Small intestine (tissue), 7 donors: ENCODE data around the gene METTL8. TPM values are rescaled to one million over a fixed set of nuclear protein-coding genes. Genes with fewer than 3 reads are reported as not detected.

ENCODE experiments used
- DNase-seq, 2 donors: peaks; one replicate each; pipeline versions ENCODE4 v3.0.0 to v3.0.0-alpha.2; 2013
- FAIRE-seq: peaks from 2 replicates; lab custom pipeline; 2012; peaks lifted over from hg19 to GRCh38; lab: Jason Lieb, UNC
- H3K27ac ChIP-seq, 3 donors: one replicate each; pipeline ENCODE4 v1.5.1; 2013; ENCODE audit warnings: low read length in 2 of 3, mild to moderate bottlenecking in 2 of 3, control low read depth in 1 of 3, inconsistent platforms in 1 of 3, low read depth in 1 of 3, moderate library complexity in 1 of 3
- H3K27me3 ChIP-seq, 3 donors: one replicate each; pipeline ENCODE4 v1.6.1; 2013; ENCODE audit warnings: low read length in 3 of 3, inconsistent platforms in 1 of 3; ENCODE audit not compliant: control insufficient read depth in 3 of 3, insufficient read depth in 3 of 3
- H3K36me3 ChIP-seq, 3 donors: one replicate each; pipeline ENCODE4 v1.6.1; 2013; ENCODE audit warnings: low read length in 3 of 3, inconsistent platforms in 1 of 3, low read depth in 1 of 3, mild to moderate bottlenecking in 1 of 3, moderate library complexity in 1 of 3; ENCODE audit not compliant: control insufficient read depth in 3 of 3, insufficient read depth in 2 of 3
- H3K4me1 ChIP-seq, 3 donors: one replicate each; pipeline ENCODE4 v1.6.1; 2013; ENCODE audit warnings: low read length in 2 of 3, inconsistent platforms in 1 of 3, low read depth in 1 of 3, mild to moderate bottlenecking in 1 of 3, moderate library complexity in 1 of 3; ENCODE audit not compliant: control insufficient read depth in 3 of 3, insufficient read depth in 2 of 3
- H3K4me3 ChIP-seq, 3 donors: one replicate each; pipeline ENCODE4 v1.5.1; 2013; ENCODE audit warnings: low read length in 3 of 3, control low read depth in 1 of 3, inconsistent platforms in 1 of 3, low read depth in 1 of 3, mild to moderate bottlenecking in 1 of 3, moderate library complexity in 1 of 3
- H3K9me3 ChIP-seq, 2 donors: one replicate each; pipeline ENCODE4 v1.6.1; 2013; ENCODE audit warnings: low read depth in 1 of 2, low read length in 1 of 2; ENCODE audit not compliant: control insufficient read depth in 2 of 2, insufficient read depth in 1 of 2
- WGBS, 3 donors: extraction: QIAGEN DNeasy Blood & Tissue Kit; methylation state at CpG; one replicate each; pipeline ENCODE4 v1.1.7; 2013; 5-methylcytosine and 5-hydroxymethylcytosine counted together
- polyA plus RNA-seq, 4 donors: library from polyadenylated mRNA; stranded (reverse) in 3 of 4; unstranded in 1 of 4; fragments of 200-250 nt in 3 of 4; fragments of 120-200 nt in 1 of 4; gene quantifications; one replicate each; pipeline versions ENCODE4 v1.2.1 to v1.2.3, GENCODE V29; 2013
- donor health status: healthy with polysubstance abuse.
- donor health status: control.
- donor health status: control.
- donor health status: Bipolar disorder and iron deficiency.
- donor health status: healthy.

METTL8 gene
- polyA plus RNA-seq, 4 donors = 2.2 to 14.5 (median 7.4) TPM

DNA sequence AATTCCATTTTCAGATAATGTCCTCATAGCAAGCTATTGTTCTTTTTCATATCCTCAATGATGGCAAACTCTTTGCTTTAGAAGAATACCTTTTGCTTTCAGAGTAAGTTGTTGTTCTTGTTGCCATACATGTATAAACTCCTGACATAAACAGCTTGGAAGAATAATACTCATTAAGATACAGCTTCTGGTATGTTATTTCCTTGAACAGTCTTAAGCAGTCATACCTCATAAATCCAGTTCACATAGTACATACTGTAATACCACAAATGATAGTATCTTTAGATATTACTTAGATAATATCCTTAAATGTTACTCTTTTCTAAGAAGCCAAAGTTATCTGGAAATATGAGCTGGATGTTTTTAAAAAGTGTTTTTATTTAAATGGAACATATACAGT is 23.2 kb downstream of the METTL8 start:
- no peak for FAIRE-seq
- Histone ChIP-seq H3K27ac (no peak overlapping the region), H3K4me1 (peaks cover 0 to under 1% (median 0%) of the 10 kb centered on the region in 3 donors), H3K9me3 (no peaks in the 10 kb centered on the region), H3K27me3 (no peaks in the 10 kb centered on the region), H3K36me3 (no peaks in the 10 kb centered on the region), H3K4me3 (no peak overlapping the region)
- DNase-seq = no peak

DNA sequence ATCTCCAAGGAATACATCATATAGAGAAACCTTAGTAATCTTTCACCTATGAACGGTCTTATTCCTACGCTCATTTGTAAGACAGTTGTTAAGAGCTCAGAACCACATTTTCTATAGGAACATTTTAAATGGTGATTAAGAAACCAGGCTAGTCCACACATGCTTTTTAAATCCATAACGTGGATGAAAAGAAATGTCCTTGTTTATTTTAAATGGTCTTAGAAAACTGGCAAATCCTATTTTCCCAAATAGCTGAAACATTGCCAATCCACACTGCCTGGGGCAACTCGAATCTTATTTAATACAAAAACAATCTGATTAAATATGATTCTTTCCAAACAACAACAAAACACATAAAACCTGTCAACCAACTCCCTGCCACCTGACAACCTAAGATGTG is 23.7 kb downstream of the METTL8 start:
- Histone ChIP-seq H3K36me3 (no peaks in the 10 kb centered on the region), H3K27ac (no peak overlapping the region), H3K4me3 (no peak overlapping the region), H3K27me3 (no peaks in the 10 kb centered on the region), H3K9me3 (no peaks in the 10 kb centered on the region), H3K4me1 (no peaks in the 10 kb centered on the region)
- DNase-seq (no peak), FAIRE-seq (no peak)
- 79 to 88% (median 85%) methylated on average over 4 of the region's 4 CpGs for WGBS, 3 donors

DNA sequence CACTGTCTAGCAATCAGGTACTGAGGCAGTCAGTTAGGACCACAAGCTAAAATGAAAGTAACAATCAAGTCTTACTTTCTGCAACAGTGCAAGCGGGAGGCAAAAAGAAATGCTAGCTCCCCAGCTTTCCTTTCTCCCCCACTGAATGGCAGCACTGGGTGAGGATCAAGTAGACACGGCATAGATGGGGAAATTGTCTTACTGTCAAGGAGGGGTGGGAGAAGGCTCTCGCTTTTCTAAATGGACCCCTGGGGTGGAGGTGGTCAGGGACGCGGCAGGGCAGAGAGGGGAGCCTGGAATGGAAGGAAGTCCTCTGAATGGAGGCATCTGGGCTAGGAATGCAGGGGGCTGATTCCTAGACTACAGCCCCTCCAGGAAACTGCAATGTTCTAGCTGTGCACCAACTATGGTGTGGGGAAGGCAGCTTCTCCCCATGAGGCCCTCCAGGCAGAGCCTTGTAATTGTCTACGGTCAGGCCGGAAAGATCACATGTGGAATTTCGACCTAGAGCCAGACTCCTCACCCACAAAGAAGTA is 24.3 kb downstream of the METTL8 start:
- Histone ChIP-seq H3K36me3 (no peaks in the 10 kb centered on the region), H3K9me3 (no peaks in the 10 kb centered on the region), H3K4me3 (no peak overlapping the region), H3K27ac (no peak overlapping the region), H3K4me1 (no peaks in the 10 kb centered on the region), H3K27me3 (no peaks in the 10 kb centered on the region)
- 76 to 93% (median 90%) methylated on average over 8 of the region's 8 CpGs for WGBS, 3 donors
- DNase-seq (peak in 1 of 2 donors; percentile 2), FAIRE-seq (no peak)

DNA sequence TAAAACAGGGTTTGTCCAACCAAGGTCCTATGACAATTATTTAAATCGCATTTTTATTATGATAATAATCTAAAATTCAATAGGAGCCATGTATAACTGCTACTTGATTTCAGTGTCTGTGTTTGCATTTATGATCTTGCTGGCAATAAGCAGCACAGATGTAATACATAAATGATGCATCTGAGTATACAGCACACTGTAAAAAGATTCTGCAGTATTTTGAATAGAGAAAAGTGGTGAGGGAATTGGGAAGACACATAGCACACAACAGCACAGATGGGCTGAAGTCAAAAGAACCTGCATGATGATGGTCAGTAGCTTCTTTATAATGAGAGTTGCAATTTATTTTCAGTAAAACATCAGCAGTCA is 26.1 kb downstream of the METTL8 start:
- H3K4me3 ChIP-seq = no peak overlapping the region
- DNase-seq (no peak), FAIRE-seq (no peak)
- no peaks in the 10 kb centered on the region for H3K36me3 ChIP-seq
- no peaks in the 10 kb centered on the region for H3K27me3 ChIP-seq
- no peak overlapping the region for H3K27ac ChIP-seq
- H3K4me1 ChIP-seq = no peaks in the 10 kb centered on the region
- no peaks in the 10 kb centered on the region for H3K9me3 ChIP-seq
- WGBS, 3 donors = 84 to 99% (median 98%) methylated on average over 1 of the region's 1 CpG

DNA sequence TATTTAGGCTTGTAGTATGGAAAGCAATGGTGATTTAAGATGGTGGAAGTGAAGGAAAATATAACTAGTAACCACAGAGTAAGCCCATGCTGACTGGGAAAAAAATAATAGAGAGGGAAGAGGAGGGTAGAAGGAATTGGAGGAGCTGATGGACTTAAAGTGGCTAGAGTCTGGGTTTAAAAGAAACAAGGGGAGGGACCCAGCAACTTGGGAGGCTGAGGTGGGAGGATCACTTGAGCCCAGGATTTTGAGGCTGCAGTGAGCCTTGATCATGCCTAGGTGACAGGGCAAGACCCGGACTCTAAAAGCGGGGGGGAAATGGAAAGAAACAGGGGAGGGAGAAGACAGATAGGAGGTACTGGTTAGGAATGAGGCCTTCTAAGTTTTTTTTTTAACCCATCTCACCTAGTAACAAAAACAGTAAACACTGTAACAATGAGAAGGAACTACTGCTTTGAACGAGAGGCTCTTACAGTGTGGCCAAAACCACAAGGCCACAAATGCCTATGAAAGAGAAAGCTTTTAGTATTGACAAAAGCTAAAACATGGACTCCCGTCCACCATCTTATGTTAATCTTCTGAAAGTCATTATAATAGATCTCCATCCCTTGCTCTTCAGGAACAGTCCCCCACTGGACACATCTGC is 26.6 kb downstream of the METTL8 start:
- no peak for FAIRE-seq
- no peak for DNase-seq
- Histone ChIP-seq H3K4me1 (no peaks in the 10 kb centered on the region), H3K27ac (no peak overlapping the region), H3K9me3 (no peaks in the 10 kb centered on the region), H3K36me3 (no peaks in the 10 kb centered on the region), H3K4me3 (no peak overlapping the region), H3K27me3 (no peaks in the 10 kb centered on the region)
- 67 to 92% (median 82%) methylated on average over 4 of the region's 4 CpGs for WGBS, 3 donors

DNA sequence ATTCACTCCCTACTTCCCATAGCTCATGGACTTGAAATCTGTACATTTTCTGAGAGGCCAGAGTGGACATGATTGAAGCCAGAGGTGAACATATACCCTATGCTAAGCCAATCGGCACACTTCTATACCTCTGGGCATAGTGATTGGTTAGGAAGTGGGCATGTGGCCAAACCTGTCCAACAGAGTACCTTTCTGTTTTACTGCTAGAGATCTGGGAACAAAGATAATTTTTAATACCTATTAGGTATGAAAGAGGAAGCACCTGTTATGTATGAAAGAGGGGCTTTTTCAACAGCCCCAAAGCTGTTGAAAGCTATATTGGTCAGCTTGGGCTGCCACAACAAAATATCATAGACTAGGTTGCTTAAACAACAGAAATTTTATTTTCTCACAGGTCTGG is 27.7 kb downstream of the METTL8 start:
- Histone ChIP-seq H3K27ac (no peak overlapping the region), H3K4me3 (no peak overlapping the region), H3K36me3 (no peaks in the 10 kb centered on the region), H3K9me3 (no peaks in the 10 kb centered on the region), H3K4me1 (no peaks in the 10 kb centered on the region), H3K27me3 (no peaks in the 10 kb centered on the region)
- FAIRE-seq (no peak), DNase-seq (no peak)
- 81 to 91% (median 86%) methylated on average over 1 of the region's 1 CpG for WGBS, 3 donors

DNA sequence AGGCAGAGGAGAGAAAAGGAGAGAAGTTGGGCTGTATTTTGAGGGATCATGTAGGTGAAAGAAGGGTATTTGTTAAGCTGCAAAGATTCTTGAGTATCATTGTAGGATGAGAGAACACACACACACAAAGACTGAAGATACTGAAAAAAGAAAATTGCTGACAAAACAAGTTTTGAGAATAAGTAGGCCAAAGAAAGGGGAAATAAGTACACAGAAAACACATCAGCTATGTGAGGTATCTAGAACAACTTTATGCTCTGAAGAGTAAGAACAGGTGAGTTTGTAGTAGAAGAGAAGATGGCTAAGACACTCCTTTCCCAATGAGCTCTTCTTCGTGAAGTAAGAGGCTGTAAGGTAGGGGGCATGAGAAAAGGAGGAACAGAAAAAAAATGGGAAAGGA is 28.2 kb downstream of the METTL8 start:
- FAIRE-seq (no peak), DNase-seq (no peak)
- Histone ChIP-seq H3K4me3 (no peak overlapping the region), H3K36me3 (no peaks in the 10 kb centered on the region), H3K27ac (no peak overlapping the region), H3K27me3 (no peaks in the 10 kb centered on the region), H3K4me1 (no peaks in the 10 kb centered on the region), H3K9me3 (no peaks in the 10 kb centered on the region)
- WGBS, 3 donors = 94 to 100% (median 96%) methylated on average over 1 of the region's 1 CpG

DNA sequence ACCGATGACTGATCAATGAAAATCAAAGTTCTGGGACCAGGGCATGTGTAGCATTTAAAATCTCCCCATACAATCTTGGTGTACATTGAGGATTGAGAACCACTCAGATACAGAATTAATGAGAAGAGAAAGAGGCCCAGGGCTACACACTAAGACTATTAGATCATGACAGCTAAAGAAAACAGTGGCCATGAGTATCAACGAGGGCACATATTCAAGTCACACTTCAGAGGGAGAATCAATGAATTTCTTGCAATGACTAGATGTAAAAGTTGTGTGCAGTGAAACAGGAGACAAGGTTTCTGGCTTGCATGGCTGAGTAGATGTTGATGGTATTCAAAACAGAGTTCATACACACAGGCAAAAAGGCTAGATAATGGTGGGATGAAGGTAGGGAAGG is 29.1 kb downstream of the METTL8 start:
- DNase-seq (no peak), FAIRE-seq (no peak)
- no peaks in the 10 kb centered on the region for H3K4me1 ChIP-seq
- no peak overlapping the region for H3K27ac ChIP-seq
- H3K4me3 ChIP-seq = no peak overlapping the region
- no peaks in the 10 kb centered on the region for H3K36me3 ChIP-seq
- H3K27me3 ChIP-seq = no peaks in the 10 kb centered on the region
- H3K9me3 ChIP-seq = no peaks in the 10 kb centered on the region
- 87 to 94% (median 87%) methylated on average over 2 of the region's 2 CpGs for WGBS, 3 donors

DNA sequence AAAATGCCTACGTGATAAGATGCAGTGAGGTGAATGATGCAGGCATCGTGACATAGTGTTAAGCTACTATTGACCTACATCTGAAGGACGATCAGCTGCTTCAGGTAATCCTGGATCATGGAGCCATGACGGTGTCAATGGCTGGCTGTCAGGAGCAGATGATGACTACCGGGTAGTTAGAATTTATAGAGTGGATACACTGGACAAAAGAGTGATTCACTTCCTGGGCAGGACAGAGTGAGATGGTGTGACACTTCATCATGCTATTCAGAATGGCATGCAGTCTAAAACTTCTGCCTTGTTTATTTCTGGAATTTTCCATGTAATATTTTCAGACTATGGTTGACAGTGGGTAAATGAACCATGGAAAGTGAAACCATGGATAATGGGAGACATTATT is 29.5 kb downstream of the METTL8 start:
- DNase-seq = no peak
- no peaks in the 10 kb centered on the region for H3K27me3 ChIP-seq
- no peaks in the 10 kb centered on the region for H3K4me1 ChIP-seq
- H3K36me3 ChIP-seq = no peaks in the 10 kb centered on the region
- no peaks in the 10 kb centered on the region for H3K9me3 ChIP-seq
- H3K27ac ChIP-seq = no peak overlapping the region
- WGBS, 3 donors = 82 to 93% (median 87%) methylated on average over 5 of the region's 5 CpGs
- no peak for FAIRE-seq
- H3K4me3 ChIP-seq = no peak overlapping the region
